Measurements from ENCODE around the gene AHNAK2. TPM values are rescaled to one million over a fixed set of nuclear protein-coding genes. Genes with fewer than 3 reads are reported as not detected.

The AHNAK2 gene
- total and polyA plus RNA-seq, 2 donors (not counting 1 experiment from before 2014, with no cell fraction given) = 6.6 to 106 TPM

DNA sequence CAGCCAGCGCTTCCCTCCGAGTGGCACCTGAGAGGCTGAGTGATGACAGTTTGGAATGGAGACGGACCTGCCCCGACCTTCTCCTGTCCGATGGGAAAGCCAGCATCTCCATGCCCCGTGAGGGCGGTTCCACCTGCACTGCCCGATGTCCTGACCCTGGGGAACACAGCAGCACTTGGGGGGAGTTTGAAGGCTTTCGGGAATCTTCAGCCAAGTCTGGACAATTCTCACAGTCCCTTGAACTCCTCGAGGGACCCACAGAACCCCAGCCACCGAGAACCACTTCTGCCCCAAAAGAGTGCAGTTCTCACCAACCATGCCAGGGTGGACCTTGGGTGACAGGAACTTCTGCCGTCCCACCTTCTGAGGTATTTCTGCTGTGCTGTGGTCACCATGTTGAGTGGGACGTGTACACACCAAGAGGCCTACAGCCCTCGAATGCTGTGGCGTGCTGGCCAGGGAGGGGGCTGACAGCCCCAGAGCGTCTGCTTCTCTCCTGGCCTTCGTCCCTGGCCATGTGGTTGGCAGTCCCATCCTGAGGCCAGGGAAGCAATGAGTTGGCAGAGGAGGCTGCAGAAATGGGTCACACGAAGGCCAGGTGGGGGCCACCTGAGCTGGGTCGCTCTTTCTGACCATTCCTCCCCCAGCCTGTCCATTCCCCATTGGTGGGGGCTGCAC, 8.5 kb upstream of the AHNAK2 start:
- peaks cover 4% of the 10 kb centered on the region for H3K36me3 ChIP-seq (ENCODE audit: control insufficient read depth, insufficient read depth, low read length)
- H3K9ac ChIP-seq (ENCODE audit: insufficient read depth, low read length) = peak overlapping the region; percentile 93
- H3K4me1 ChIP-seq (ENCODE audit: control insufficient read depth, extremely low read depth, insufficient read depth, low read length) = peaks cover 3% of the 10 kb centered on the region
- H3K4me3 ChIP-seq (replicated peaks in 1 of 4; ENCODE audit: control extremely low read depth in 1 of 4, insufficient read depth in 1 of 4, low read depth in 3 of 4, low read length in 4 of 4) = peak overlapping the region; percentile 54 to 83 (median 70)
- TF ChIP-seq, protein P1, sequence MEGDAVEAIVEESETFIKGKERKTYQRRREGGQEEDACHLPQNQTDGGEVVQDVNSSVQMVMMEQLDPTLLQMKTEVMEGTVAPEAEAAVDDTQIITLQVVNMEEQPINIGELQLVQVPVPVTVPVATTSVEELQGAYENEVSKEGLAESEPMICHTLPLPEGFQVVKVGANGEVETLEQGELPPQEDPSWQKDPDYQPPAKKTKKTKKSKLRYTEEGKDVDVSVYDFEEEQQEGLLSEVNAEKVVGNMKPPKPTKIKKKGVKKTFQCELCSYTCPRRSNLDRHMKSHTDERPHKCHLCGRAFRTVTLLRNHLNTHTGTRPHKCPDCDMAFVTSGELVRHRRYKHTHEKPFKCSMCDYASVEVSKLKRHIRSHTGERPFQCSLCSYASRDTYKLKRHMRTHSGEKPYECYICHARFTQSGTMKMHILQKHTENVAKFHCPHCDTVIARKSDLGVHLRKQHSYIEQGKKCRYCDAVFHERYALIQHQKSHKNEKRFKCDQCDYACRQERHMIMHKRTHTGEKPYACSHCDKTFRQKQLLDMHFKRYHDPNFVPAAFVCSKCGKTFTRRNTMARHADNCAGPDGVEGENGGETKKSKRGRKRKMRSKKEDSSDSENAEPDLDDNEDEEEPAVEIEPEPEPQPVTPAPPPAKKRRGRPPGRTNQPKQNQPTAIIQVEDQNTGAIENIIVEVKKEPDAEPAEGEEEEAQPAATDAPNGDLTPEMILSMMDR (conservative IDR thresholded peaks at IDR 0.05 in 1 of 2, IDR thresholded peaks at IDR 0.05 in 1 of 2; ENCODE audit: low read depth in 1 of 2, low read length in 2 of 2) = no peak
- TF ChIP-seq EZH2 (IDR thresholded peaks at IDR 0.05; ENCODE audit: low read length, missing control alignments) = no peak
- H3K27ac ChIP-seq (ENCODE audit: insufficient read depth, low read length) = peak overlapping the region; percentile 87
- no peak overlapping the region for H2AFZ ChIP-seq (ENCODE audit: low read length)
- no peaks in the 10 kb centered on the region for H3K27me3 ChIP-seq (ENCODE audit: control insufficient read depth, insufficient read depth, low read length)
- no peaks in the 10 kb centered on the region for H3K9me3 ChIP-seq (ENCODE audit: control insufficient read depth, insufficient read depth, low read depth, low read length)
- peak overlapping the region; percentile 55 for H3K4me2 ChIP-seq (ENCODE audit: extremely low read depth, insufficient read depth, low read length)
- no peaks in the 10 kb centered on the region for H3K79me2 ChIP-seq (ENCODE audit: control insufficient read depth, insufficient read depth, low read length)
- no peaks in the 10 kb centered on the region for H4K20me1 ChIP-seq (ENCODE audit: control insufficient read depth, extremely low read depth, insufficient read depth, low read length)
- no peak for DNase-seq (ENCODE audit: low read depth in 2 of 2)

DNA sequence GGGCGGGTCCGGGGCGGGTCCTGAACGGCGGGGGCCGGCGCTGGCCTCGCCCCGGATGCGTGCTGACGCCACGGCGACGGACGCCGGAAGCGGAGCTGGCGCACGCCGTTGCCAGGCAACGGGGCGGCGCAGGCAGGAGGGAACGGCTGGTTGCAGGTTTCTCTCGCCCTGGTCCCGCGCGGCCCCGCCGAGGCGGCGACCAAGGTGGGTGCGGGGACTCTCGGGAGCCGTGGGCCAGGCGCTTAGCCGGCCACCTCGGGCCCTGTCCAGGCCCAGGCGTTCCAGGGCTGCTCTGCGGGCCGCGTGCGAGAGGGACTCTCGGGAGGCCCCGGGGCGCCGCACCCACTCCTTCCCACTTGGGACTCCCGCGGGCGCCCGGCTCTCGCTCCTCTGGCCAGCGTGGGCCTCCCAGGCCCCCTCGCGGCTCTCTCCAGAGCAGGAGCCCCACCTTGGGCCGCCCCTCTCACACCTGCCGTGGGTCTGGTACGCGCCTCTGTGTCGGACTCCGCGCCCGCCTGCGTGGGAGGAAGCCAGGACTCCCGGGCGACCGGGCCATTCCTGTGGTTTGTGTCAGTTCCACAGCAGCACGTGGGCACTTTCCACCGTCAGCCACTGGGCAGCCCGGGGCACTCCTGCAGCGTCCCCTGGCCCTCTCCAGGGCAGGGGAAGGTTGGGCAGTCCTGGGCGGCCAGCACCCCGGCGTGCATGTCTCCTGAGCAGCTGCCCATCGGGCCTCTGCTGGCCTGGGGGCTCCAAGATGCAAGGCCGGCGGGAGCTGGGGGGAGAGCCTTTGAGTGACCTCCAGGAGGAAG, 7.7 kb upstream of the AHNAK2 start, which contains the start of gene CLBA1:
TSS of gene CLBA1 (plus strand) at position 114 of the 812 bp plus-strand sequence. CDS start at position 758, 644 bp downstream.
- Histone ChIP-seq H3K4me2 (ENCODE audit: extremely low read depth, insufficient read depth, low read length) (peak within 1 kb of the TSS; percentile 55), H3K9me3 (ENCODE audit: control insufficient read depth, insufficient read depth, low read depth, low read length) (no peaks in the 10 kb centered on the region), H3K36me3 (ENCODE audit: control insufficient read depth, insufficient read depth, low read length) (peaks cover 4% of the 10 kb centered on the region), H3K79me2 (ENCODE audit: control insufficient read depth, insufficient read depth, low read length) (no peaks in the 10 kb centered on the region), H3K4me3 (replicated peaks in 1 of 4; ENCODE audit: control extremely low read depth in 1 of 4, insufficient read depth in 1 of 4, low read depth in 3 of 4, low read length in 4 of 4) (peak within 1 kb of the TSS; percentile 54 to 83 (median 70)), H3K27ac (ENCODE audit: insufficient read depth, low read length) (peak within 1 kb of the TSS; percentile 87), H3K4me1 (ENCODE audit: control insufficient read depth, extremely low read depth, insufficient read depth, low read length) (peaks cover 3% of the 10 kb centered on the region), H3K9ac (ENCODE audit: insufficient read depth, low read length) (peak within 1 kb of the TSS; percentile 93), H2AFZ (ENCODE audit: low read length) (no peak within 1 kb of the TSS), H3K27me3 (ENCODE audit: control insufficient read depth, insufficient read depth, low read length) (no peaks in the 10 kb centered on the region), H4K20me1 (ENCODE audit: control insufficient read depth, extremely low read depth, insufficient read depth, low read length) (no peaks in the 10 kb centered on the region)
- TF ChIP-seq EZH2 (IDR thresholded peaks at IDR 0.05; ENCODE audit: low read length, missing control alignments) = no peak
- TF ChIP-seq, protein P1 (conservative IDR thresholded peaks at IDR 0.05 in 1 of 2, IDR thresholded peaks at IDR 0.05 in 1 of 2; ENCODE audit: low read depth in 1 of 2, low read length in 2 of 2) = no peak
- DNase-seq (ENCODE audit: low read depth in 2 of 2) = peak; percentile 86

Data from fibroblast of lung (primary cell).